ENCODE results near the gene HOXA5. TPM values are rescaled to one million over a fixed set of nuclear protein-coding genes. Genes with fewer than 3 reads are reported as not detected.

The HOXA5 gene
- polyA plus RNA-seq, 5 donors: 77.5 to 95.7 (median 86.2) TPM

- peak in 1 of 2 donors; percentile 40 for DNase-seq
Measured at GRCh38 chr7:27138472-27138871, 5.0 kb downstream of the HOXA5 start.

GRCh38 chr7:27137640-27138315 lies 5.7 kb downstream of the HOXA5 start:
- DNase-seq: peak in 1 of 2 donors; percentile 40

- no peak for DNase-seq
Measured at GRCh38 chr7:27134392-27134791, 9.1 kb downstream of the HOXA5 start.

- DNase-seq: no peak
Measured at GRCh38 chr7:27133409-27134231, 9.9 kb downstream of the HOXA5 start.

GRCh38 chr7:27132978-27133377 lies 10.5 kb downstream of the HOXA5 start:
- DNase-seq: no peak

- no peak for DNase-seq
Measured at GRCh38 chr7:27132214-27132613, 11.3 kb downstream of the HOXA5 start.

GRCh38 chr7:27131390-27131819 lies 12.1 kb downstream of the HOXA5 start:
- no peak for DNase-seq

GRCh38 chr7:27130540-27131389 lies 12.7 kb downstream of the HOXA5 start, which contains the start of gene HOXA4:
Gene HOXA4 (minus strand): TSS chr7:27130757. CDS start chr7:27130733, 24 bp downstream.
- DNase-seq: peak; percentile 91 to 93

- no peak for DNase-seq
Measured at GRCh38 chr7:27129729-27130539, 13.5 kb downstream of the HOXA5 start.

- no peak for DNase-seq
Measured at GRCh38 chr7:27128776-27129728, 14.4 kb downstream of the HOXA5 start.

GRCh38 chr7:27128034-27128433 lies 15.4 kb downstream of the HOXA5 start:
- peak; percentile 89 to 92 for DNase-seq

GRCh38 chr7:27126596-27127327 lies 16.7 kb downstream of the HOXA5 start:
- DNase-seq: no peak

GRCh38 chr7:27125986-27126394 lies 17.5 kb downstream of the HOXA5 start:
- DNase-seq: no peak

GRCh38 chr7:27124902-27125689 lies 18.4 kb downstream of the HOXA5 start:
- DNase-seq: no peak

GRCh38 chr7:27124096-27124901 lies 19.2 kb downstream of the HOXA5 start:
- DNase-seq: no peak

GRCh38 chr7:27123477-27124053 lies 19.9 kb downstream of the HOXA5 start:
- no peak for DNase-seq

GRCh38 chr7:27123007-27123476 lies 20.4 kb downstream of the HOXA5 start:
- DNase-seq: no peak
